ENCODE results near the gene ELMO2.

ELMO2 gene

GRCh38 chr20:46333161-46333991 is 73.0 kb downstream of the ELMO2 start:
- DNase-seq (ENCODE audit: low spot score): no peak

DNA sequence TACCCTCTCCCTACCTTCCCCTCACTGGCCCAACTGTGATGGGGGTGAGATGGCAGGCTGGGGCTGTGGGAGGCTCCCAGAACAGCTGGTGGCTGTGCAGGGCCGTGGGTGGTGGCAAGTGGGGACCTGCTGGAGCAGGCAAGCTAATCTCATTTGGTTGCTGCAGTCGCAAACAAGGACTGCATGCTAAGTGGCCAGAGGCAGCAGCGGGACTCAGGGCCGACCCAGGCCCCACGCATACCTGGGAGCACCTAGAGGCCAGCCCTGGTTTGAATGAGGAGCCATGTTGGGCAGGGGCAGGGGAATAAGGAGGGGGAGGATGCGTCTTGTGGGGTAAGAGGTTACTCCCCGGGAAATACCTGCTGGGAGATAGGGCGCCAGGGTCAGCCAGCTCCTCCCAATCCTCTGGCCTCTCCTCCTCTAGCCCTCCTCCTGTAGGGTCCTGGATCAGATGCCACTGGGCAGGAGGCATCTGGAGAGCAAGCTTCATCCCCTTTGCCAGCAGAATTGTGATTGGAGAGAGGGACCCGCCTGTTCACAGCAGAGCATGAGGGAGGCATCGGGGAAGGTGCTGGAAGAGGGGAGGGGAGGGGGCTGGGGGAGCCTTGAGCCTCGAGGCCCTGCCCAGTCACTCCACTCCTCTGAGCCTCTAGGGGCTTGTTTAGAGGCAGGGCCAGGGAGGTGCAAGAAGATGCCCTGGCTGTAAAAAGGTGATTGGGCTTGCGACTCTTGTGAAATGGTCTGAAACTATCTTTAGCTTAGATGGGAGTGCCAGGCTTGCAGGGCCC is 73.8 kb downstream of the ELMO2 start:
- no peak for DNase-seq (ENCODE audit: low spot score)

DNA sequence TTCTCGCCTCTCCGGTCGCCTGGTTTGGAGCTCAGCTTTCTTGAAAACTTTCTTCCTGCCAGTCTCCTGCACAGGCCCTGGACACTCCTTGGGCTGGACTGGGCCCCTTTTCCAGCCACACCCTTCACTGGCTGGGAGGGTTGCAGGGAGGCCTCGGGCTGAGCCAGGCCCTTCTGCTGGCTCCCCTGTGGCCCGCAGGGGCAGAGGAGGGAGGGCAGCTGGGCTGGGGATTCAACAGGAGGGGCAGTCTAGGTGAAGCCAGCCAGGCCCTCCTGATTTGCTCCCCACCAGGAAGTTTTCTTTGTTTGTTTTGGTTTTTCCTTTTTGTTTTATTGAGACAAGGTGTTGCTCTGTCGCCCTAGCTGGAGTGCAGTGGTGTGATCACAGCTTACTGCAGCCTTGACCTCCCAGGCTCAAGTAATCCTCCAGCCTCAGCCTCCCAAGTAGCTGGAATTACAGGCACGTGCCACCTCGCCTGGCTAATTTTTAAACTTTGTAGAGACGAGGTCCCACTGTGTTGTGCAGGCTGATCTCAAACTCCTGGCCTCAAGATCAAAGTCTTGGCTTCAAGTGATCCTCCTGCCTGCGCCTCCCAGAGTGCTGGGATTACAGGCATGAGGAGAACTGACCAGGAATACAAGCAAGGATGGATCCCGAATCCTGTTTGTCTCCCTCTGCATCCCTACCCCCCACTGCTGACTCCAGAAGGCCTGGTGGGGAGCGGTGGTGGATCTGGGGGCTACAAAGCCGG is 74.6 kb downstream of the ELMO2 start:
- DNase-seq (ENCODE audit: low spot score): no peak

GRCh38 chr20:46330831-46331371 is 75.5 kb downstream of the ELMO2 start:
- DNase-seq (ENCODE audit: low spot score): no peak

GRCh38 chr20:46330072-46330763 is 76.2 kb downstream of the ELMO2 start:
- no peak for DNase-seq (ENCODE audit: low spot score)

GRCh38 chr20:46328200-46328882 is 78.1 kb downstream of the ELMO2 start:
- DNase-seq (ENCODE audit: low spot score): no peak

- DNase-seq (ENCODE audit: low spot score): no peak
These were observed 78.9 kb downstream of the ELMO2 start for GRCh38 chr20:46327557-46327956.

- no peak for DNase-seq (ENCODE audit: low spot score)
These were observed 80.6 kb downstream of the ELMO2 start for GRCh38 chr20:46325789-46326188.

DNA sequence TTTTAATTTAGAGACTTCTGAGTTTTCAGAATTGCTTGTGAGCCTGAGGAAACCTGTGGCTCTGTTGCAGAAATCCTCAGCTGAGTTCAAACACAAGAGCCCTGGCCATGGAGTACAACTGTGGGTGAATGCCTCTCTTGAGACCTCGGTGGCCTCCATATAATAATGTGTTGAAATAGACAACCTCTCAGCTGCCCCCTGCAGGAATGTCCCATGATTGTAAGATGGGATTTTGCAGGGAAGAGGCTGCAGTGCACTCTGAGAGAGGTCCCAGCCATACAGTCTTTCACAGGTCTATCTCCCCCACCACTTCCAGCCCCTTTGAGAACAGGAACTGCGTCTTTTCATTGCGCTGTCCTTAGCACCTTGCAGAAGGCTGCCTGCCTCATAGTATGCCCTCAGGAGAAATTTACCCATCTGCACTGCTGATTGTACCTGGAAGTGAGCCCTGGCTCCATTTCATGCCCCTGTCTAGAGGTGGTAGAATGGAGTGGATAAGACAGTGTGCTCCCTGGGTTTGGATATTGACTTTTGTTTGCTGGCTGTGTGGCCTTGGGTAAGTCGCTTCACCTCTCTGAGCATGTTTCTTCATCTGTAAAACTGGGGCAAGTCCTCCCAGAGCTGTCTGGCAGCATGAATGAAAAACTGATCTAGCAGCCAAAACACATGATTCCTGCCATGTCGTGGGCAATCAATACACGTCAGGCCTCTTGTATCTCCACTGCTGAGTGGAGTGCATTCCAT is 81.3 kb downstream of the ELMO2 start:
- DNase-seq (ENCODE audit: low spot score): peak; percentile 77

- no peak for DNase-seq (ENCODE audit: low spot score)
These were observed 82.0 kb downstream of the ELMO2 start for GRCh38 chr20:46324379-46324778.

- no peak for DNase-seq (ENCODE audit: low spot score)
These were observed 82.9 kb downstream of the ELMO2 start for GRCh38 chr20:46323557-46323956.

DNA sequence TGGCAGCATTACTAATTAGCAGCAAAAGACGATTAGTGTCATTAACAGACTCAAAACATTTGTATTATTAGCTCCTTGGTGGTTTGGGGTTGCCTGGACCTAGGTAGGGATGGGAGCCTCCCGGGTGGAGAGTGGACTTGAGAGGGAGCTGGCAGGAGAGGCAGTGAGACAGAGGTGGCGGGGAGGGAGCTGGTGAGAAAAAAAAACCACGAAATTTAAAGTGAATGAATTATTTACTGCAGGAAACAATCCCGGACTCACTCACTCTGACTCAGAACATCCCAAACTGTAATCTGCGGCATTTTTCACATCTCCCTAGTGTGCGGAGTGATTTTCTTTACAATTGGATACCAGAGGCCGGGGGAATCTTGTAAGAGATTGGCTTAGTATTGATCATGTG is 83.8 kb downstream of the ELMO2 start:
- no peak for DNase-seq (ENCODE audit: low spot score)

GRCh38 chr20:46317685-46318177 is 88.7 kb downstream of the ELMO2 start:
- no peak for DNase-seq (ENCODE audit: low spot score)

GRCh38 chr20:46316984-46317684 is 89.3 kb downstream of the ELMO2 start:
- DNase-seq (ENCODE audit: low spot score): no peak
